ENCODE data around the gene OTOP3.
"Not testable (repeated sequence)": the region's sequence is repeated elsewhere in the genome, so short reads cannot be mapped to it uniquely, and the experiment has no call there.

The OTOP3 gene

GRCh38 chr17:74935585-74936469 is at the start of gene OTOP3:
Gene OTOP3, plus strand, starts transcription at chr17:74935898. Its CDS starts 24 bp downstream, at chr17:74935922.
- DNase-seq (ENCODE audit: low read depth in 2 of 3, low spot score in 1 of 3) = no peak

- no peak for DNase-seq (ENCODE audit: low read depth in 2 of 3, low spot score in 1 of 3)
Measured at GRCh38 chr17:74888469-74888868, 47.2 kb upstream of the OTOP3 start.

- DNase-seq (ENCODE audit: low read depth in 2 of 3, low spot score in 1 of 3) = no peak
Measured at GRCh38 chr17:74890554-74890953, 45.1 kb upstream of the OTOP3 start.

- no peak for DNase-seq (ENCODE audit: low read depth in 2 of 3, low spot score in 1 of 3)
Measured at GRCh38 chr17:74892013-74892841, 43.5 kb upstream of the OTOP3 start.

- no peak for DNase-seq (ENCODE audit: low read depth in 2 of 3, low spot score in 1 of 3)
Measured at GRCh38 chr17:74892974-74893911, 42.5 kb upstream of the OTOP3 start, which contains the start of gene FADS6. Gene FADS6, minus strand, starts transcription at chr17:74893633. Its CDS starts 38 bp downstream, at chr17:74893595.

GRCh38 chr17:74893936-74894671 is 41.6 kb upstream of the OTOP3 start:
- no peak for DNase-seq (ENCODE audit: low read depth in 2 of 3, low spot score in 1 of 3)

- no peak for DNase-seq (ENCODE audit: low read depth in 2 of 3, low spot score in 1 of 3)
Measured at GRCh38 chr17:74898376-74898946, 37.2 kb upstream of the OTOP3 start.

GRCh38 chr17:74900208-74900607 is 35.5 kb upstream of the OTOP3 start:
- no peak for DNase-seq (ENCODE audit: low read depth in 2 of 3, low spot score in 1 of 3)

- DNase-seq (ENCODE audit: low read depth in 2 of 3, low spot score in 1 of 3) = no peak
Measured at GRCh38 chr17:74901353-74902135, 34.2 kb upstream of the OTOP3 start.

- DNase-seq (ENCODE audit: low read depth in 2 of 3, low spot score in 1 of 3) = no peak
Measured at GRCh38 chr17:74903034-74903433, 32.7 kb upstream of the OTOP3 start.

- no peak for DNase-seq (ENCODE audit: low read depth in 2 of 3, low spot score in 1 of 3)
Measured at GRCh38 chr17:74903671-74904070, 32.0 kb upstream of the OTOP3 start.

GRCh38 chr17:74904687-74905409 is 30.9 kb upstream of the OTOP3 start:
- no peak for DNase-seq (ENCODE audit: low read depth in 2 of 3, low spot score in 1 of 3)

GRCh38 chr17:74906214-74906793 is 29.4 kb upstream of the OTOP3 start:
- DNase-seq (ENCODE audit: low read depth in 2 of 3, low spot score in 1 of 3) = not testable (repeated sequence)

- no peak for DNase-seq (ENCODE audit: low read depth in 2 of 3, low spot score in 1 of 3)
Measured at GRCh38 chr17:74907012-74907411, 28.7 kb upstream of the OTOP3 start.

GRCh38 chr17:74909097-74909496 is 26.6 kb upstream of the OTOP3 start:
- not testable (repeated sequence) for DNase-seq (ENCODE audit: low read depth in 2 of 3, low spot score in 1 of 3)

- not testable (repeated sequence) for DNase-seq (ENCODE audit: low read depth in 2 of 3, low spot score in 1 of 3)
Measured at GRCh38 chr17:74911423-74911822, 24.3 kb upstream of the OTOP3 start.

- DNase-seq (ENCODE audit: low read depth in 2 of 3, low spot score in 1 of 3) = no peak
Measured at GRCh38 chr17:74916136-74916850, 19.4 kb upstream of the OTOP3 start.

All from stimulated activated CD4-positive, alpha-beta T cell treated with anti-CD3 and anti-CD28 coated beads, Interleukin-12 subunit alpha, Interleukin-12 subunit beta, amount 100 ng/mL, for 48 hours (primary cell).